H1 (cell line): ENCODE data around the gene ARHGAP42. TPM values are rescaled to one million over a fixed set of nuclear protein-coding genes. Genes with fewer than 3 reads are reported as not detected.

Experiments used
- CTCF ChIA-PET: fragments of 300-600 bp; sonication (Branson Sonifier 250); formaldehyde crosslinking; loops from one replicate; lab custom pipeline; 2021; ENCODE audit not compliant: partially characterized antibody; lab: Charles Lee
- POLR2A ChIA-PET: fragments of 300-600 bp; sonication (Branson Sonifier 250); formaldehyde crosslinking; loops from one replicate; lab custom pipeline; 2021; ENCODE audit warnings: inconsistent platforms; ENCODE audit not compliant: partially characterized antibody; lab: Charles Lee
- DNase-seq, 2 experiments: peaks; one replicate each; pipeline versions ENCODE4 v3.0.0 to v3.0.0-alpha.2; 2010 to 2022; ENCODE audit warnings: low spot score in 2 of 2, low read depth in 1 of 2, mixed read lengths in 1 of 2
- FAIRE-seq: peaks from 2 replicates; lab custom pipeline; 2011; peaks lifted over from hg19 to GRCh38; lab: Jason Lieb, UNC
- H2AFZ ChIP-seq: 2 replicates; pipeline ENCODE4 v1.8.1; 2012; ENCODE audit warnings: low read length, inconsistent platforms
- H2AK5ac ChIP-seq: 2 replicates; pipeline ENCODE4 v1.6.1; 2013; ENCODE audit warnings: low read depth, low read length
- H2BK120ac ChIP-seq: replicated peaks from 2 replicates; pipeline ENCODE3; 2013; ENCODE audit warnings: low read depth, low read length, inconsistent platforms
- H2BK12ac ChIP-seq: 2 replicates; pipeline ENCODE4 v1.6.1; 2013; ENCODE audit warnings: low read depth, low read length
- H2BK15ac ChIP-seq: 2 replicates; pipeline ENCODE4 v1.6.1; 2013; ENCODE audit warnings: low read length
- H2BK20ac ChIP-seq: 2 replicates; pipeline ENCODE4 v1.6.1; 2013; ENCODE audit warnings: low read length
- H2BK5ac ChIP-seq: 2 replicates; pipeline ENCODE4 v1.6.1; 2013; ENCODE audit warnings: low read depth, low read length
- H3K14ac ChIP-seq: 2 replicates; pipeline ENCODE4 v1.6.1; 2013; ENCODE audit warnings: inconsistent platforms; ENCODE audit not compliant: insufficient read length
- H3K18ac ChIP-seq: 2 replicates; pipeline ENCODE4 v1.6.1; 2013; ENCODE audit warnings: low read length; ENCODE audit errors: extremely low read depth
- H3K23ac ChIP-seq: 2 replicates; pipeline ENCODE4 v1.6.1; 2013; ENCODE audit warnings: inconsistent platforms; ENCODE audit not compliant: insufficient read length
- H3K23me2 ChIP-seq: 2 replicates; pipeline ENCODE4 v1.6.1; 2013; ENCODE audit warnings: low read depth, low read length
- H3K27ac ChIP-seq: 2 replicates; pipeline ENCODE4 v1.6.1; 2011; ENCODE audit warnings: low read depth, low read length, inconsistent platforms
- H3K27me3 ChIP-seq, 4 experiments: replicated peaks in 1 of 4; 1 replicate in 1 of 4; 2 replicates in 3 of 4; pipeline versions ENCODE4 v1.6.1 to v1.8.1; 2011 to 2013; ENCODE audit warnings: low read length in 3 of 4, mild to moderate bottlenecking in 3 of 4, inconsistent platforms in 2 of 4, mixed read lengths in 2 of 4, moderate library complexity in 1 of 4; ENCODE audit not compliant: control insufficient read depth in 3 of 4, insufficient read depth in 3 of 4; ENCODE audit errors: extremely low read depth in 1 of 4
- H3K36me3 ChIP-seq, 4 experiments: 2 replicates each; pipeline versions ENCODE4 v1.6.1 to v1.8.1; 2011 to 2013; ENCODE audit warnings: mild to moderate bottlenecking in 4 of 4, low read length in 3 of 4, moderate library complexity in 2 of 4, control low read depth in 1 of 4, inconsistent platforms in 1 of 4; ENCODE audit not compliant: insufficient read depth in 4 of 4, control insufficient read depth in 2 of 4
- H3K4ac ChIP-seq: replicated peaks from 2 replicates; pipeline ENCODE3; 2013; ENCODE audit warnings: low read length, low read depth, mixed read lengths, inconsistent platforms; ENCODE audit not compliant: insufficient read length
- H3K4me1 ChIP-seq, 4 experiments: replicated peaks in 1 of 4; 1 replicate in 1 of 4; 2 replicates in 3 of 4; pipeline versions ENCODE4 v1.6.1 to v1.8.1; 2011 to 2013; ENCODE audit warnings: low read length in 3 of 4, inconsistent platforms in 2 of 4, mixed read lengths in 1 of 4; ENCODE audit not compliant: insufficient read depth in 4 of 4, control insufficient read depth in 3 of 4
- H3K4me2 ChIP-seq, 2 experiments: 2 replicates each; pipeline versions ENCODE4 v1.6.1 to v1.8.1; 2011 to 2013; ENCODE audit warnings: low read depth in 2 of 2, low read length in 2 of 2, control low read depth in 1 of 2, inconsistent platforms in 1 of 2, mild to moderate bottlenecking in 1 of 2; ENCODE audit not compliant: insufficient read depth in 1 of 2
- H3K4me3 ChIP-seq, 4 experiments: fragments of 200-600, 300-600 bp in 1 of 4; sonication (generic), shearing (Covaris generic), sonication (Bioruptor Twin) in 1 of 4; 2 replicates each; pipeline versions ENCODE4 v1.5.1 to v1.8.1; 2011 to 2016; ENCODE audit warnings: low read length in 4 of 4, low read depth in 3 of 4, control low read depth in 2 of 4, inconsistent platforms in 2 of 4, mild to moderate bottlenecking in 2 of 4, mixed read lengths in 1 of 4, moderate library complexity in 1 of 4; ENCODE audit not compliant: insufficient read depth in 2 of 4; ENCODE audit errors: extremely low read depth in 1 of 4
- H3K56ac ChIP-seq: replicated peaks from 2 replicates; pipeline ENCODE3; 2013; ENCODE audit warnings: low read depth, mild to moderate bottlenecking, mixed read lengths, low read length, inconsistent platforms; ENCODE audit not compliant: insufficient read length
- H3K79me1 ChIP-seq: 2 replicates; pipeline ENCODE4 v1.6.1; 2013; ENCODE audit warnings: low read depth, low read length, control low read depth
- H3K79me2 ChIP-seq, 2 experiments: 2 replicates each; pipeline versions ENCODE4 v1.6.1 to v1.8.1; 2012 to 2013; ENCODE audit warnings: low read length in 2 of 2, mild to moderate bottlenecking in 2 of 2, inconsistent platforms in 1 of 2; ENCODE audit not compliant: insufficient read depth in 2 of 2, control insufficient read depth in 1 of 2
- H3K9ac ChIP-seq, 4 experiments: replicated peaks in 1 of 4; 1 replicate in 1 of 4; 2 replicates in 3 of 4; pipeline versions ENCODE4 v1.6.1 to v1.8.1; 2011 to 2013; ENCODE audit warnings: low read depth in 3 of 4, low read length in 3 of 4, control low read depth in 2 of 4, mild to moderate bottlenecking in 2 of 4, moderate library complexity in 2 of 4, inconsistent platforms in 1 of 4; ENCODE audit errors: extremely low read depth in 1 of 4
- H3K9me3 ChIP-seq, 2 experiments: 2 replicates each; pipeline versions ENCODE4 v1.6.1 to v1.8.1; 2012 to 2013; ENCODE audit warnings: mild to moderate bottlenecking in 2 of 2, moderate library complexity in 2 of 2, control low read depth in 1 of 2, inconsistent platforms in 1 of 2, low read depth in 1 of 2, low read length in 1 of 2, mixed read lengths in 1 of 2; ENCODE audit not compliant: insufficient read depth in 2 of 2
- H4K20me1 ChIP-seq, 2 experiments: replicated peaks in 1 of 2; 2 replicates each; pipeline versions ENCODE3 to v1.8.1; 2011 to 2013; ENCODE audit warnings: inconsistent platforms in 2 of 2, low read length in 2 of 2, mild to moderate bottlenecking in 1 of 2; ENCODE audit not compliant: insufficient read depth in 2 of 2, control insufficient read depth in 1 of 2
- H4K5ac ChIP-seq: 2 replicates; pipeline ENCODE4 v1.6.1; 2013; ENCODE audit warnings: low read length, low read depth, mixed read lengths, inconsistent platforms; ENCODE audit not compliant: insufficient read length
- H4K8ac ChIP-seq: 2 replicates; pipeline ENCODE4 v1.8.0; 2013; ENCODE audit warnings: mild to moderate bottlenecking, moderate library complexity, low read length, inconsistent platforms; ENCODE audit not compliant: insufficient read depth; ENCODE audit errors: extremely low read depth
- H4K91ac ChIP-seq: replicated peaks from 2 replicates; pipeline ENCODE3; 2013; ENCODE audit warnings: low read length, mixed read lengths, inconsistent platforms; ENCODE audit not compliant: insufficient read length
- CBX8 ChIP-seq: fragments of 300-800, 300-1000 bp; sonication (generic); IDR thresholded peaks from 2 replicates; pipeline ENCODE4 v1.7.1; 2016; ENCODE audit warnings: low read depth, low read length, borderline replicate concordance
- GTF2F1 ChIP-seq: IDR thresholded peaks from 2 replicates; pipeline ENCODE4 v1.6.1; 2012; ENCODE audit warnings: low read depth, low read length, improper control_type of control experiment, borderline replicate concordance
- KDM5A ChIP-seq: fragments of 200-600 bp; IDR thresholded peaks from 2 replicates; pipeline ENCODE4 v1.7.1; 2012; ENCODE audit warnings: mild to moderate bottlenecking, low read length, inconsistent platforms, mixed read lengths
- SIRT6 ChIP-seq: IDR thresholded peaks from one replicate; pipeline ENCODE4 v1.7.1; 2012; ENCODE audit warnings: low read length, inconsistent platforms
- YY1 ChIP-seq: IDR thresholded peaks from 2 replicates; pipeline ENCODE4 v1.6.1; 2011; ENCODE audit warnings: low read depth, mild to moderate bottlenecking, low read length
- WGBS, 2 experiments: shearing (Covaris generic) in 1 of 2; methylation state at CpG; one replicate each; pipeline versions ENCODE4 v1.1.6 to v1.1.7; 2013 to 2015; ENCODE audit warnings: low lambda C conversion rate in 2 of 2, mixed read lengths in 2 of 2, inconsistent platforms in 1 of 2, low coverage in 1 of 2, missing lambda C conversion rate in 1 of 2; ENCODE audit not compliant: insufficient replicate concordance in 2 of 2, insufficient coverage in 1 of 2, insufficient read length in 1 of 2; ENCODE audit errors: extremely low coverage in 1 of 2, missing lambda C conversion rate in 1 of 2; 5-methylcytosine and 5-hydroxymethylcytosine counted together
- polyA plus RNA-seq, 7 experiments: library from polyadenylated mRNA; depleted of rRNA in 3 of 7; stranded (reverse) in 5 of 7; unstranded in 2 of 7; fragments of >200 nt in 5 of 7; fragments of 200-250 nt in 2 of 7; gene quantifications; 1 replicate in 5 of 7; 2 replicates in 1 of 7; 4 replicates in 1 of 7; pipeline versions ENCODE4 v1.2.1 to v1.2.3, GENCODE V29; 2011 to 2013; ENCODE audit warnings: missing spikeins in 2 of 7, mixed read lengths in 2 of 7
- total RNA-seq: library from RNA; stranded (reverse); fragmentation: NEBNext Ultra II Directional; extraction: Animal tissue kit (Norgen Biotek cat#: 25700); gene quantifications from 2 replicates; pipeline ENCODE4 v1.2.1, GENCODE V29; 2021

Gene ARHGAP42
- total and polyA plus RNA-seq, 2 of the 8 experiments (the other 6 are each of a cell fraction or from before 2014, with no cell fraction given), result 22.2 to 33.5 TPM

GRCh38 chr11:101034076-101034475, 347.0 kb downstream of the ARHGAP42 start:
- H3K23me2 ChIP-seq, result no peaks in the 10 kb centered on the region
- DNase-seq, result no peak
- no peak overlapping the region for H2BK12ac ChIP-seq
- no peaks in the 10 kb centered on the region for H4K20me1 ChIP-seq
- H3K79me2 ChIP-seq, result no peaks in the 10 kb centered on the region
- no peak overlapping the region for H3K9ac ChIP-seq
- no peak overlapping the region for H2BK20ac ChIP-seq
- CTCF ChIA-PET, result interaction anchor here (0.6 to 1.4 kb wide), 5 partner anchors 12 to 730 kb away, joined by 3 to 4 read pairs (median 3); no protein-coding TSS in a partner anchor
- H3K4me3 ChIP-seq, result no peak overlapping the region
- WGBS, 2 experiments, result 72% methylated on average over 4 of the region's 4 CpGs; no CpG with 5 or more reads in 1 of the 2 experiments
- H3K36me3 ChIP-seq, result no peaks in the 10 kb centered on the region
- H2BK120ac ChIP-seq, result no peak overlapping the region
- POLR2A ChIA-PET, result no interaction called here
- H2BK15ac ChIP-seq, result no peak overlapping the region
- H3K27ac ChIP-seq, result no peak overlapping the region
- no peak overlapping the region for H2BK5ac ChIP-seq
- H4K8ac ChIP-seq, result no peak overlapping the region
- no peak overlapping the region for H3K4me2 ChIP-seq
- no peaks in the 10 kb centered on the region for H3K79me1 ChIP-seq
- FAIRE-seq, result no peak
- H3K14ac ChIP-seq, result no peak overlapping the region
- H3K4me1 ChIP-seq, result no peaks in the 10 kb centered on the region
- no peak overlapping the region for H3K4ac ChIP-seq
- no peak overlapping the region for H3K18ac ChIP-seq
- no peaks in the 10 kb centered on the region for H3K9me3 ChIP-seq
- no peak overlapping the region for H4K91ac ChIP-seq
- no peak for TF ChIP-seq YY1
- TF ChIP-seq SIRT6, result no peak
- no peak for TF ChIP-seq KDM5A
- no peak for TF ChIP-seq GTF2F1
- TF ChIP-seq CBX8, result no peak
- H3K23ac ChIP-seq, result no peak overlapping the region
- H3K27me3 ChIP-seq, result no peaks in the 10 kb centered on the region
- no peak overlapping the region for H4K5ac ChIP-seq
- H3K56ac ChIP-seq, result no peak overlapping the region
- no peak overlapping the region for H2AK5ac ChIP-seq
- H2AFZ ChIP-seq, result peak overlapping the region; percentile 88
